ENCODE data around the gene SYNPO2.

GRCh38 chr4:119039779-119040178 is 151.1 kb downstream of the SYNPO2 start:
- TF ChIP-seq CTCF (IDR thresholded peaks at IDR 0.05 in 2 of 3, conservative IDR thresholded peaks at IDR 0.05 in 1 of 3; ENCODE audit: borderline replicate concordance in 1 of 3, insufficient read depth in 1 of 3, low read depth in 2 of 3, low read length in 2 of 3) (peak; percentile 23 to 46 (median 45); a peak in 4 of 6 replicates), EZH2 (IDR thresholded peaks at IDR 0.05) (no peak), FOSL1 (IDR thresholded peaks at IDR 0.05; ENCODE audit: low read depth) (no peak), ZFX (IDR thresholded peaks at IDR 0.05) (no peak), POLR2A (IDR thresholded peaks at IDR 0.05; ENCODE audit: borderline replicate concordance, extremely low read depth, insufficient read depth, insufficient read length) (no peak)
